GM13976 (cell line): Measurements from ENCODE around the gene ACSS2.

Experiments used
- DNase-seq: peaks from one replicate; pipeline ENCODE4 v3.0.0; 2012; ENCODE audit warnings: low spot score
- in situ Hi-C: fragments of 300-500 bp; cut with MboI; formaldehyde crosslinking; loops from one replicate; pipeline ENCODE4 v1.12.0; 2022; ENCODE audit warnings: low sequenced_read_pairs, mixed read lengths, inconsistent platforms; ENCODE audit not compliant: unreplicated experiment
- TF ChIP-seq, protein P1 (sequence below): IDR thresholded peaks from 2 replicates; pipeline ENCODE4 v1.5.1; 2012; ENCODE audit warnings: borderline replicate concordance, mild to moderate bottlenecking; ENCODE audit not compliant: insufficient read depth; ENCODE audit errors: extremely low read depth, missing control alignments, control extremely low read depth

Gene ACSS2

DNA sequence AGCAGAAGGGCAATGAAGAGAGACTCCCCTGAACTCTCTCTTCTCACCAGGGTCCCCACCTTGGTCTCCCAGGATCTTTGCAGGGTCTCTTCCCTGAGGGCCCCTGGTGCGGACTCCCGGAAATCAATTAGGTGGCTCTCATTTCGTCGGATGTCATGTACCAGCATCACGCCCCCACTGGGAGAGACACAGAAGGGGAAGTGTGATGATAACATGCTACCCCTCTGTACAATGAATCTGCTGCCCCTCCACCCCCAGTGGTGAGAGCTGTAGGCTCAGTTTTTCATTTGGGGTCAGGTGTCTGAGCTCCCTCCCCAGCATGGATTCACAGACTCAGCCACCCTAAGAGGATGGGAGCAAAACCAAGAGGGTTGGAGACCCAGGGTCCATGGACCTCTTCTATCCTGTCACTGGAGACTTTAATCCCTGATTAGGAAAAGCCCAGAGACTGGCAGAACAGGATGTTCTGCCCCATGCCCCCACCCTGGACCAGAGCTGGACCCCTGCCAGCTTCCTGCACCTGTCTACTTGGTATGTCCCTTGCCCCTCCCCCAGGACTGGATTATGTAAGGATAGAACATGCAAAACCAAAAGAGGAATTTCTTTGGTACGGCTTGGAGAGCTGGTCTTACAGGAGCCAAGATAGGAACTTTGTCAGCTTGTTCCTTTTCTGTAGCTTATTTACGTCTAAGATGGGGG is 14.9 kb upstream of the ACSS2 start:
- TF ChIP-seq, protein P1, sequence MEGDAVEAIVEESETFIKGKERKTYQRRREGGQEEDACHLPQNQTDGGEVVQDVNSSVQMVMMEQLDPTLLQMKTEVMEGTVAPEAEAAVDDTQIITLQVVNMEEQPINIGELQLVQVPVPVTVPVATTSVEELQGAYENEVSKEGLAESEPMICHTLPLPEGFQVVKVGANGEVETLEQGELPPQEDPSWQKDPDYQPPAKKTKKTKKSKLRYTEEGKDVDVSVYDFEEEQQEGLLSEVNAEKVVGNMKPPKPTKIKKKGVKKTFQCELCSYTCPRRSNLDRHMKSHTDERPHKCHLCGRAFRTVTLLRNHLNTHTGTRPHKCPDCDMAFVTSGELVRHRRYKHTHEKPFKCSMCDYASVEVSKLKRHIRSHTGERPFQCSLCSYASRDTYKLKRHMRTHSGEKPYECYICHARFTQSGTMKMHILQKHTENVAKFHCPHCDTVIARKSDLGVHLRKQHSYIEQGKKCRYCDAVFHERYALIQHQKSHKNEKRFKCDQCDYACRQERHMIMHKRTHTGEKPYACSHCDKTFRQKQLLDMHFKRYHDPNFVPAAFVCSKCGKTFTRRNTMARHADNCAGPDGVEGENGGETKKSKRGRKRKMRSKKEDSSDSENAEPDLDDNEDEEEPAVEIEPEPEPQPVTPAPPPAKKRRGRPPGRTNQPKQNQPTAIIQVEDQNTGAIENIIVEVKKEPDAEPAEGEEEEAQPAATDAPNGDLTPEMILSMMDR: no peak
- no peak for DNase-seq
- in situ Hi-C loops: no loop called here

DNA sequence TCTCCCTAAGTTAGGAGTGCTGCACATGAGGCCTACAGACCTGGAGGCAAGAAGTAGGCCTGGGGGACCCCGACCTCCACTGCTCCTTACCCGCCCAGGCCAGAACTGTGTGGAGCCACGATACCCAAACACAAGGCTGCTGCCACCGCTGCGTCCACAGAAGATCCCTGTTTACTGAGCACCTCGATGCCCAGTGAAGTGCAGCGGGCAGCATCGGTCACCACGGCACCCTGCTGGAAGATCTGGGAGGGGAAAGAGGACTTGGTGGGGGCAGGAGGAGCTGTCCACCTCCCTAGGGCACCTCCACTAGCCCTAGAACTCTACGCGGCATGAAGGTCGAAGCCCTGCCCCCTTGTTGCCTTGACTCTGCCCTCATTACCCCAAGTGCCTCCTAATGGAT is 13.7 kb upstream of the ACSS2 start:
- TF ChIP-seq, protein P1: no peak
- DNase-seq: no peak
- in situ Hi-C loops: no loop called here

DNA sequence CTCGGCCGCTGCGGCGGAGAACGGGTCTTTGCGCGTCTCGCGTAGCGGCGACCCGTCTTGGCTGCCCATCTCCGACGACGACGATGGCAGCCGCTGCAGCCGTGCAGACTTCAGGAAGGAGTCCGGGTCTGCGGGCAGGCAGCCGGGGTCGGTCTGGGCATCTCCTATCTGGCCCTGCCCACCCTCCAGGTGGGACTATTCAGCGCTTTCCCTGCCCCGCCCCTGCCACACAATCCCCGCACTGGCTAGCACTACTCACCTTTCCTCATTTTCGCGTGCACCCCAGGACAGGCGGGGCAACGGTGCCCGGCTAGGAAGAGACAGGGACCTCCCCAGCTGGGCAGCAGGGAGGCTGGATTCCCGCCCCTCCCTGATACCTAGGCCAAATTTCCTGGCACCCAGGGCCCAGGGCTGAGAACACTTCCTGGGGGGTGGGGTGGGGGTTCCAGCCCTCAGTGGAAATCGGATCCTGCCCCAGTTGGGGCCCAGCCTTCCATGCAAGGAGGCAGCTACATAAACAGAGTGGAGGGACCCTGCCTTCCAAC is 12.9 kb upstream of the ACSS2 start:
- no peak for DNase-seq
- TF ChIP-seq, protein P1: no peak
- in situ Hi-C loops: no loop called here

DNA sequence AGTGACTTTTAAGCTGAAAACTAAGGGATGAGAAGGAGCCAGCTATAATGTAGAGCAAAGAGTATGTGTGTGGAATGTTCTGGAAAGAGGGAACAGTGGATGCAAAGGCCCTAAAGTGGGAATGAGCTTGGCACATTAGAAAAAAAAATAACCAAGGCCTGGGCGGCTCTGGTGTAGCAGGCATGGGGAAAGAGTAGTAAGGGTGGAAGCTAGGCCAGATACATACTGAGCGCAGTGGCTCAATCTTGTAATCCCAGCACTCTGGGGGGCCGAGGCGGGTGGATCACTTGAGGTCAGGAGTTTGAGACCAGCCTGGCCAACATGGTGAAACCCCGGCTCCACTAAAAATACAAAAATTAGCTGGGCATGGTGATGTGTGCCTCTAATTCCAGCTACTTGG is 12.2 kb upstream of the ACSS2 start:
- in situ Hi-C loops: no loop called here
- TF ChIP-seq, protein P1: no peak
- no peak for DNase-seq

DNA sequence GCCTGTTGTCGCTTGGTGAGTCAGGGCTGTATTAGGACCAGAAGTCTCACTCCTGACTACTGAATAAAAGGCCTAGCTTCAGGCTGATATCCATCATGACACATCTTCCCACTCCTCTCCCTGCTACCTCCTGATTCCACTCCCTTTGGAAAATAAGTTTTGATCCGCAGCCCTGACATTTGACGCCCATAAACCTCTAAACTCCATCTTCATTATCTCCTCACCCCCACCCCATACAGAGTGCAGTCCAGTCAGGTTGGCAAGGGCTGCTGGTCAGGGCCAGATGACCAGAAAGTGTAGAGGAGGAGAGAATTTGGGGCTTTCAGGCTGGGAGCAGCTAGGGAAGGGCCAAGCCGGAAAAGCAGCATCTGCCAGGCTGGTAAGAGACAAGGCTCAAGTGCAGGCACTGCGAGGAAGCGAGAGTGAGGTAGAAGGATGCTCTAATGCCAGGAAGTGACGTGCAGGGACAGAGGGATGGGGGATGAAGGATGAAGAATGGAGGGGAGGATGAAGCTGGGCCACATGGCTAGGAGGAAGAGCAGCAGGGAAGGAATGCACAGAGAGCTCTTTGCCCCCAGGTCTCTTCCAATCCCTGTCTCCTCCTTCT is 5.0 kb upstream of the ACSS2 start:
- no peak for DNase-seq
- in situ Hi-C loops: no loop called here
- TF ChIP-seq, protein P1: no peak

DNA sequence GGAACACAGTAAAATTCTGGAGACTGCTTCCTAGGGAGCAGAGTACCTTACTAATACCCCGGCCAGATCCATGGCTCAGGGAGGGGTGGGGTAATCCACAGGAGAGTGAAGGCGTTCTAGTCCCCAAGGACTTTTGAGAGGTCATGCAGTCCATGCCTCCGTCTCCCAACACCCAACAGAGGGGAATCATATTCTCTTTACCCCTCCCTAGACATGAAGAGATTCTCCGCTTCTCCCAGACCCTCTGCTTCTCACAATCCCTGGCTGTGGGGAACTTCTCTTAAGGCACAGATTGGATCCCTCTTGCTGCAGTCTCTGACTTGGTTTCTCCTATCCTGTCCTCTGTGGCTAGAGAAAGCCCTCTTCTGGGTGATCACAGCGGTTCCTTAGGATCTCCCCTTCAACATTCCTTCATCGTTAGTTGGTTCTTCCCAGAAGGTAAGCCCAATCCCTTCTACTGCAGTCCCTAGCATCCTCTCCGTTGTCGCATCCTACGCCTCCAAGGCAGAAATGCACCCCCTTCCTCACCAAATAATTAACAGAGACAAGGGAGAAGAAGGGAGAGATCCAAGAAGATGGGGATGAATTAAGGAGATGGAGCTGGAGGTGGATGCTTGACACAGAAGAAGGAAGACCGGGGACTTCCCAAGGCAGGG is 4.3 kb upstream of the ACSS2 start:
- in situ Hi-C loops: no loop called here
- TF ChIP-seq, protein P1: no peak

More for the DNA sequence above, 4.3 kb upstream of the ACSS2 start:
- no peak for DNase-seq
